ENCODE measurements around the gene MAPRE2. TPM values are rescaled to one million over a fixed set of nuclear protein-coding genes. Genes with fewer than 3 reads are reported as not detected.

The MAPRE2 gene
- total and polyA plus RNA-seq, 2 of the 13 experiments (the other 11 are each of a cell fraction or from before 2014, with no cell fraction given), result 34.5 to 67.9 TPM

- TF ChIP-seq ZNF142 (CRISPR knock-in tag; IDR thresholded peaks at IDR 0.05) (peak; percentile 45; the same call in 1 of the 2 replicates), ZNF691 (CRISPR knock-in tag; IDR thresholded peaks at IDR 0.05; ENCODE audit: borderline replicate concordance, low read depth) (peak; percentile 84), MNT (IDR thresholded peaks at IDR 0.05) (peak; percentile 60), ZBTB34 (CRISPR knock-in tag; IDR thresholded peaks at IDR 0.05) (peak; percentile 37; the same call in 1 of the 2 replicates), IRF1 (CRISPR knock-in tag; IDR thresholded peaks at IDR 0.05; ENCODE audit: low read depth) (no peak), ZNF816 (CRISPR knock-in tag; IDR thresholded peaks at IDR 0.05; ENCODE audit: borderline replicate concordance) (peak; percentile 89; the same call in 1 of the 2 replicates), LCORL (IDR thresholded peaks at IDR 0.05) (no peak), LCORL (CRISPR knock-in tag; IDR thresholded peaks at IDR 0.05) (peak; percentile 66), SMARCC2 (IDR thresholded peaks at IDR 0.05) (no peak), ZFYVE20 (CRISPR knock-in tag; IDR thresholded peaks at IDR 0.05; ENCODE audit: borderline replicate concordance, low read depth) (0 out of 2 replicates have a peak, but pooled peaks have one; percentile 15), MXD1 (CRISPR knock-in tag; IDR thresholded peaks at IDR 0.05) (peak; percentile 87; the same call in 1 of the 2 replicates), NRL (CRISPR knock-in tag; IDR thresholded peaks at IDR 0.05; ENCODE audit: borderline replicate concordance) (peak; percentile 63; the same call in 1 of the 2 replicates)
- TF ChIP-seq, protein P1, sequence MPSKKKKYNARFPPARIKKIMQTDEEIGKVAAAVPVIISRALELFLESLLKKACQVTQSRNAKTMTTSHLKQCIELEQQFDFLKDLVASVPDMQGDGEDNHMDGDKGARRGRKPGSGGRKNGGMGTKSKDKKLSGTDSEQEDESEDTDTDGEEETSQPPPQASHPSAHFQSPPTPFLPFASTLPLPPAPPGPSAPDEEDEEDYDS (CRISPR knock-in tag; IDR thresholded peaks at IDR 0.05), result peak; percentile 67
- TF ChIP-seq, protein P2, sequence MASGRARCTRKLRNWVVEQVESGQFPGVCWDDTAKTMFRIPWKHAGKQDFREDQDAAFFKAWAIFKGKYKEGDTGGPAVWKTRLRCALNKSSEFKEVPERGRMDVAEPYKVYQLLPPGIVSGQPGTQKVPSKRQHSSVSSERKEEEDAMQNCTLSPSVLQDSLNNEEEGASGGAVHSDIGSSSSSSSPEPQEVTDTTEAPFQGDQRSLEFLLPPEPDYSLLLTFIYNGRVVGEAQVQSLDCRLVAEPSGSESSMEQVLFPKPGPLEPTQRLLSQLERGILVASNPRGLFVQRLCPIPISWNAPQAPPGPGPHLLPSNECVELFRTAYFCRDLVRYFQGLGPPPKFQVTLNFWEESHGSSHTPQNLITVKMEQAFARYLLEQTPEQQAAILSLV (CRISPR knock-in tag; IDR thresholded peaks at IDR 0.05; ENCODE audit: borderline replicate concordance), result peak; percentile 76; the same call in 1 of the 2 replicates
Measured at GRCh38 chr18:35040988-35041814, at the start of gene MAPRE2 (continued).

Measured in HepG2 (cell line).